NCI-H2171 (cell line): ENCODE results near the gene SARNP.
A peak's percentile ranks its signal among the peaks of the same experiment; 100 is the strongest.

ENCODE experiments used
- DNase-seq: peaks from one replicate; lab custom pipeline; 2025; lab: John Stamatoyannopoulos, UW

The SARNP gene

DNA sequence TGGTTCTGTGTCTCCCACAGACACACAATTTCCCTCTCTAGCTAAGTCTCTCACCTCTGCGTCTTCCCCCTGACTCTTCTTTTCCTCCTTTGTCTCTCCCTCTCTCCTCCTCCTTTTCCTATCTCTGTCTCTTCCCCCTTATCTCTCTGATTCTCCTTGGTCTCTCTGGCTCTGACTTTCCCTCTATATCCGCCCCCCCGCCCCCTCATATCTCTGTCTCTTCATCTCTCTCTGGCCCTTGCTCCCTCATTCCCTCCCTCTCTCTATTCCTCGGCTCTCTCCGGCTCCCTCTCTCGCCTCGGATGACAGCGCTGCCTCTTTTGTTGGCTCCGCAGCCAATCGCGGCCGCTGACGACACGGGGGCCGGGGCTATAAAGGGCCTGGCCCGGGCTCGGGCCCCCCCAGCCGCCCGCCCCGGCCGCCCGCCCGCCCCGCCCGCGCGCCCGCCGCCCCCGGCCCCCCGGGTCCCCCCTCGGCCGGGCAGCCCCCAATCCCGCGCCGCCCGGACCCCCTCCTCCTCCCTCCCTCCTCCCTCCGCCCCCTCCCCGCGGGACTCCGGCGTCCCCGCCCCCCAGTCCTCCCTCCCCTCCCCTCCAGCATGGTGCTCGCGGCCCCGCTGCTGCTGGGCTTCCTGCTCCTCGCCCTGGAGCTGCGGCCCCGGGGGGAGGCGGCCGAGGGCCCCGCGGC, 74.7 kb downstream of the SARNP start, which contains the start of gene GDF11:
Gene GDF11, plus strand, starts transcription at position 404 of the 687 bp plus-strand sequence. Its CDS starts 195 bp downstream, at position 599.
- peak; percentile 82 for DNase-seq

- no peak for DNase-seq
Measured at GRCh38 chr12:55741931-55742680, 75.4 kb downstream of the SARNP start.

DNA sequence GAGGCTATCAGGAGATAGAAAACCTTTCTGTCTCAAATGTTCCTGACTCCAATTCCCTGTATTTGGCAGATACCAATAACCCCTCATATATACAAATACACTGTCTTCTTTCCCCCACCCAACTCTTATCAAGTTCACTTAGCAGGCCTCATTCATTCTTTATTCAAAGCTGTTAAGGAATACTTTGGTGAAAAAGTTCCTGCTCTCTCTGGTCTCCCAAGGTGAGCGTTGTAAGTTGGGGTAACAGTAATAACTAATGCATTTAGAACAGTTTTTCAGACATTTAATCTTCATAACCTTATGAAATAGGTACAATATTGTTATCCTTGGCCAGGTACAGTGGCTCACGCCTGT, 78.5 kb downstream of the SARNP start:
- no peak for DNase-seq

GRCh38 chr12:55738123-55739024, 79.2 kb downstream of the SARNP start:
- DNase-seq: peak; percentile 86

GRCh38 chr12:55737581-55738122, 79.9 kb downstream of the SARNP start:
- no peak for DNase-seq

DNA sequence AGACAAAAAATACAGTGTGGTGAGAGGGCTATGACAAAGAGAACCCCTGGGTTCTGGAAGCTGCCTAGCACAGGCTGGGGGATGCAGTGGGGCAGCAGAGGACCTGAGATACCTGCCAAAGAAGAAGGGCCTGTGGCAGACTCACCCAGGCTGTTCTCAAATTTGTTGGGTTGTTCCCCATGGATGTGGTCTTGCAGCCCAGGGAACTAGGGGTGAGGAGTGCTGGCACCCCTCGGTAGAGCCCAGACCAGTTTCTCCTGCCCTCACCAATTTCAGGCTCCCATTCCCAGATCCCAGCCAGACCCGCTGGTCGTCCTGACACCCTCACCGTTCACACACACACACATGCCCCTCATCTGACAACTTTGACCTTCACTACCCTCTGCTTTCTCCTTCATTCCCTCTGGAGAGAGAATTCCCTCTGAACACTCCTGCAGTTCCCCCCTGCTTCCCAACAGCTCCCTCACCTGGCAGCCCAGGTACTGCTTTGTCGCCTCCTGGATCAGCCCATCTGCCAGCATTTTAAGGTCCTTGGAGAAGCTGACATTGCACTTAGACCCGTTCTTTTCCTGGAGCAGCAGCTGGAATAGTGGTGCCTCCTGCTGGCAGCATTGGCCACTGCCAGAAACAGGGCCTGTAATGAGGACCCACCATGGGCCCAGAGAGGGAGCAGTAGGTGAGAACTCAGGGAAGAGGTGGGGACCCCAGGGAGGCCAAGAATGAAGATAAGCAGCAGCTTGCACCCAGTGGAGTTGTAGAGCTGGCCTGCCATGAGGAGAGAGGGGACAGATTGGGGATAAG, 80.5 kb downstream of the SARNP start:
- DNase-seq: peak; percentile 53

- DNase-seq: no peak
Measured at GRCh38 chr12:55736076-55736475, 81.4 kb downstream of the SARNP start.

DNA sequence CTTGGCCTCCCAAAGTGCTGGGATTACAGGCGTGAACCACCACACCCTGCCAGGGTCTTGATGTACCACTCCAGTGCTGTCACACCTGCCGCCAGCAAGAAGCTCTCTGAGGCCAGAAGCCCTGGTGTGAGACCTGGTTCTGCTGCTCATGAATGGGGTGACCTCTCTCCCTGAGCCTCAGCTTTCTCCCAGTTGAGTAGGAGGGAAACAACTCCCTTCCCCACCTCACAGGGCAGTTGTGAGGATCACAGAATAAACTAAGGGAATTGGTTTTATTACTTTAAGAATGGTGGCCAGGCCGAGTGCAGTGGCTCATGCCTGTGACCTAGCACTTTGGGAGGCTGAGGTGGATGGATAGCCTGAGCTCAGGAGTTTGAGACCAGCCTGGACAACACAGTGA, 82.9 kb downstream of the SARNP start:
- no peak for DNase-seq

GRCh38 chr12:55733858-55734257, 83.7 kb downstream of the SARNP start:
- DNase-seq: no peak

DNA sequence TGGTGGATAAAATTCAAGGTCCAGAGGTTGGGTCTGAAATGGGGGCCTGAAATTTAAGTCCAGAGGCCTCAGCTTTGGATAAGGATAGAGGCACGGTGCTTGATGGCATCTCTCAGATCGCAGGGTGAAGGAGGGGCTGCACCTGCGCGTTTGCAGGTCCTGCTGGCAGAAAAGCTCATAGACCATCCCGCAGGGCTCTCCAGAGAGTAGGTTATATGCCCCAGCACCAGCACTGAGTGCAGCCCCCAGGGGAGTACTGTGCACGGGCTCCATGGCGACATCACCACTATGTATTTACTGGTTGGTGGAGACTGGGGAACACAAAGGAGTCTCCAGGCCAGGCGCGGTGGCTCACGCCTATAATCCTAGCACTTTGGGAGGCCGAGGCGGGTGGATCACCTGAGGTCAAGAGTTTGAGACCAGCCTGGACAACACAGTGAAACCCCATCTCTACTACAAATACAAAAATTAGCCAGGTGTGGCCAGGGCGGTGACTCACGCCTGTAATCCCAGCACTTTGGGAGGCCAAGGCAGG, 84.4 kb downstream of the SARNP start:
- DNase-seq: no peak

DNA sequence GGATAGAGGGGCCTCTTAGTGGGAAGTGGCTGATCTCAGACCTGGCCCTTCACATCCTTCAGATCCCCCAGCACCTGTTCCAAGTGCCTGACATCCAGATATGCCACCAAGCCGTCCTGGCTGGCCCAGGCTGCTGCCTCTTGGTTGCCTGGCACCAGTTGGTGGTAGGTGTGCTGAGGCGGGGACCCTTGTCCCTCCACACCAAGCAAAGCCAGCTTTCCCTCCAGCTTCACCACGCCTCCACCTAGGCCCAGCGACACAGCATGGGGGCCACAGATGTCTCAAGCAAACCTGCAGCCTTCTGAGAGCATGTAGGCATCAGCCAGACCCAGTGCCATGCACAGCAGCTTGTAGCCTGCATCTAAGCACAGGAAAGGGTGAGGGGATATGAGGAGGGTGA, 85.2 kb downstream of the SARNP start:
- no peak for DNase-seq

- DNase-seq: peak; percentile 35
Measured at GRCh38 chr12:55729819-55730818, 87.4 kb downstream of the SARNP start.

DNA sequence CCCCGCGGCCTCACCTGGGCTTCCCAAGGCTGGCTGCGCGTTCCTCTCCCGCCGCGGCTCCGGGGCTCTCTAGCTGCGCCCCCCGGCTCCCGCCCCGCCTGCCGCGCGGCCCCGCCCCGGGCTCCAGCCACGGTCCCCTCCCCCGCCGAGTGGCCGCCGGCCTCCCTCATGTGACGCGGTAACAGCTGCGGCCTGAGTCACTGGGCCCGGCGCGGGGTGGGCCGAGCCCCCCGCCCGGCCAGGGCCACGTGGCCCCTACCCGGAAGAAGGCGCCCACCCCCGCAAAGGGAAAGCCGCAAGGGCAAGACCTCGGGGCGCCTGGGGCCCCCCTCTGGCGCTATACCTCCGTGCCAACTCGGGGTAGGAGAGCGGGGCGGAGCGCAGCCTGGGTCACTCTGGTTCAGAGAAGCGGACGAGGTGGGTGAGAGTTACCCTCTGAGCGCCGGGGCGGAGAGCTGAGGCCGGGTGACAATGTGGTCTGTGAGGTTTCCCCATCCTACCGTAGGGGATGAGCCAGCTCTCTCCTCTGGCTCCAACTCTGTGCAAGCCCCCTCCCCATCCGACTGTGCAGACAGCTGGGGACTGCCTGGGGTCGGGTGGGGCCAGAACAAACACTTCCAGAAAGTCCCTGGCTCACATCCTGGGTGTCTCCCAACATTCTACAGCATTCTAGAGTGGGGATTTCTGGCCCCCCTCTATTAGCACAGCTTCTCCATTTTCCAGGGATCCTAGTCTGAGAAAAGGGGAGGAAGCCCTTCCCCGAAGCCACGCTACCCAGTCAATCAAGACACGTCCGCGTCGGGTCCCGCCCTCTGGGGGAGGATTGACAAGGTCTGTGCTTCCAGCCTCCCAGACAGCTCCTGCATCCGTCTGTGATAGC, 88.3 kb downstream of the SARNP start, which contains the start of gene CD63:
Gene CD63, minus strand, starts transcription at position 71 of the 880 bp plus-strand sequence. CDS start 668 bp downstream, outside the sequence.
- DNase-seq: peak; percentile 84

GRCh38 chr12:55728186-55728938, 89.2 kb downstream of the SARNP start:
- no peak for DNase-seq

GRCh38 chr12:55727643-55728185, 89.8 kb downstream of the SARNP start:
- DNase-seq: no peak

DNA sequence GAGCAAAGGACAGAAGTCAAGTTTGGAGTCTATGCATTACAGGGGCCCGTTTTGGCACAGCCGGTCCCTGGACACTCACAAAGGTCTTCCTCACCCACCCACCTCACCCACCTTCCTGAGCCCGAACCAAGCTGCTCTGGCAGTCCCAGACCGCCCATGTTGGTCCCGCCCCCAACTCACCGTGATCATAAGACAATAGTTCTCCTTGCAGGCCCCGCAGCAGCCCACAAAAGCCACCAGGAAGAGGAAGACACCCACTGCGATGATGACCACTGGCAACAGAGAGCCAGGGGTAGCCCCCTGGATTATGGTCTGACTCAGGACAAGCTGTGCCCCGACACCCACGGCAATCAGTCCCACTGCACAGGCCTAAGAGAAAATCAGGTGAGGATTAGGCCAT, 90.6 kb downstream of the SARNP start:
- DNase-seq: no peak

- no peak for DNase-seq
Measured at GRCh38 chr12:55725556-55725955, 92.0 kb downstream of the SARNP start.

- no peak for DNase-seq
Measured at GRCh38 chr12:55724940-55725309, 92.6 kb downstream of the SARNP start.
